Measurements from ENCODE around the gene TMEM97. TPM values are rescaled to one million over a fixed set of nuclear protein-coding genes. Genes with fewer than 3 reads are reported as not detected.

TMEM97 gene
- total and polyA plus RNA-seq, 9 donors, result 18.7 to 93.0 (median 26.0) TPM

GRCh38 chr17:28319598-28319935 is 567 bp downstream of the TMEM97 start:
- intact Hi-C loops (cut with DNase I), result no loop called here
- Histone ChIP-seq H3K36me3 (no peaks in the 10 kb centered on the region), H3K27ac (peak overlapping the region in 1 of 2 donors; percentile 62), H3K9me3 (no peaks in the 10 kb centered on the region), H3K4me3 (peak overlapping the region; percentile 50), H3K4me1 (ENCODE audit: insufficient read depth) (peaks cover 6% of the 10 kb centered on the region), H3K27me3 (no peaks in the 10 kb centered on the region)
- TF ChIP-seq CTCF (IDR thresholded peaks at IDR 0.05) (no peak), EP300 (IDR thresholded peaks at IDR 0.05) (no peak), POLR2A (IDR thresholded peaks at IDR 0.05) (no peak)
- no peak for DNase-seq
- 1 to 2% (median 1%) methylated on average over 7 of the region's 7 CpGs for WGBS, 3 donors

DNA sequence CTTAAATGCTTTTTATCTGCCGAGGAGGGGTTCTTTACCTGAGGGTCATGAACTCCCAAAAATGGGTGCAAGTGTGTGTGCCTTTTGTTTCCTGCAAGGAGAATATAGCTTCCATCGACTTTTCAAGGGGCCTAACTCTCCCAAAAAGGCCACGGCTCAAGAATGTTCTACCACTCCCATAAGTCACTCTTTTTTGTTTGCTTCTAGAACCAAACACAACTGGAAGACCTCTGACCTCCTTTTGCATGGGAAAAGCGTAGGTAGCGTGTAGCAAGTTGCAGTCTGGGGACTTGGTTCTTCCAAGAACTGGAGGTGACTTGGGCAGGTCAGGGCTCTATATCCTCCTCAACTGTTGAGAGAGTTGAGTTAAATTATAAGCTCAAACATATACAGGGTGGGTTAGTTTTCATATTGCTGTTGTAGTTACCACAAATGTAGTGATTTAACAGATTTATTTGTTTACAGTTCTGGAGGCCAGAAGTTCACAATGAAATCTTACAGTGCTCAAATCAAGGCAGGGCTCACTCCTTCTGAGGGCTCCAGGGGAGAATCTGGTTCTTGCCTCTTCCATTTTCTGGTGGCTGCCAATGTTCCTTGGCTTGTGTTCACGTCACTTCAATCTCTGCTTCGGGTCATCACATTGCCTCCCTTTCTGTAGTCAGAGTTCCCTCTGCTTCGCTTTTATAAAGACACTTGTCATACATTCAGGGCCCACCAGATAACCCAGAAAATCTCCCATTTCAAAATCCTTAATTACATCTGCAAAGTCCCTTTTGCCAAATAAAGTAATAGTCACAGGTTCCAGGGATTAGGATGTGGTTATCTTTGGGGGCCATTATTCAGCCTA is 1.4 kb downstream of the TMEM97 start:
- no peaks in the 10 kb centered on the region for H3K27me3 ChIP-seq
- H3K4me3 ChIP-seq, result no peak overlapping the region
- DNase-seq, result no peak
- TF ChIP-seq EP300 (IDR thresholded peaks at IDR 0.05), result no peak
- TF ChIP-seq POLR2A (IDR thresholded peaks at IDR 0.05), result no peak
- TF ChIP-seq CTCF (IDR thresholded peaks at IDR 0.05), result no peak
- WGBS, 3 donors, result 60 to 66% (median 66%) methylated on average over 8 of the region's 8 CpGs
- H3K4me1 ChIP-seq (ENCODE audit: insufficient read depth), result peaks cover 6% of the 10 kb centered on the region
- no peak overlapping the region for H3K27ac ChIP-seq
- H3K9me3 ChIP-seq, result no peaks in the 10 kb centered on the region
- intact Hi-C loops (cut with DNase I), result loop anchor here in 1 of 4 donors (10.0 kb wide), 1 partner anchor 286 kb away; no protein-coding TSS in a partner anchor
- no peaks in the 10 kb centered on the region for H3K36me3 ChIP-seq

- Histone ChIP-seq H3K4me3 (no peak overlapping the region), H3K36me3 (no peaks in the 10 kb centered on the region), H3K27me3 (no peaks in the 10 kb centered on the region), H3K4me1 (ENCODE audit: insufficient read depth) (peaks cover 2% of the 10 kb centered on the region), H3K9me3 (no peaks in the 10 kb centered on the region), H3K27ac (no peak overlapping the region)
- DNase-seq, result no peak
- no peak for TF ChIP-seq POLR2A (IDR thresholded peaks at IDR 0.05)
- TF ChIP-seq CTCF (IDR thresholded peaks at IDR 0.05), result no peak
- TF ChIP-seq EP300 (IDR thresholded peaks at IDR 0.05), result no peak
- intact Hi-C loops (cut with DNase I), result loop anchor here in 1 of 4 donors (10.0 kb wide), 1 partner anchor 290 kb away; no protein-coding TSS in a partner anchor
- 83 to 87% (median 84%) methylated on average over 5 of the region's 5 CpGs for WGBS, 3 donors
Measured at GRCh38 chr17:28324267-28324745, 5.3 kb downstream of the TMEM97 start.

DNA sequence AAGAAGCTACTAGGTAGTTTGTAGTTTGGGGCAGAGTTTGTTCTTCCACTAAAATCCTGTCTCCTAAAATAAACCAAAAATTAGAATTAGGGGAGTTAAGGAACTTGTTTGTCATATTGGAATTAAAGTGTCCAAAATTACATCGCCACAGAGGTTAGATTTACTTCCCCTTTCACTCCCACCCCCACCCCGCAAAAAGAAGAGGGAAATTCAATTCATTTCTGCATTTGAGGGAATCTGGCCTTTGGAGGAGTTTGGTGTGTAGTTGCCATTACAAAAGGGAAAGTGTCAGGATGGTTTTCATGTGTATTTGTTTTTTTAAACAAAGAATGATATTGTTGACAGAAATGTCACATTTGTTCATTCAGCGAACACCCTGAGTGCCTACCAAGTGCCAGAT is 5.8 kb downstream of the TMEM97 start:
- Histone ChIP-seq H3K27ac (no peak overlapping the region), H3K36me3 (no peaks in the 10 kb centered on the region), H3K4me3 (no peak overlapping the region), H3K9me3 (no peaks in the 10 kb centered on the region), H3K27me3 (no peaks in the 10 kb centered on the region), H3K4me1 (ENCODE audit: insufficient read depth) (peaks cover 2% of the 10 kb centered on the region)
- intact Hi-C loops (cut with DNase I), result loop anchor here in 1 of 4 donors (10.0 kb wide), 1 partner anchor 290 kb away; no protein-coding TSS in a partner anchor
- DNase-seq, result no peak
- 92 to 96% (median 94%) methylated on average over 3 of the region's 3 CpGs for WGBS, 3 donors
- TF ChIP-seq EP300 (IDR thresholded peaks at IDR 0.05) (no peak), POLR2A (IDR thresholded peaks at IDR 0.05) (no peak), CTCF (IDR thresholded peaks at IDR 0.05) (no peak)

All from ovary (tissue), 9 donors.